GM18907 (cell line): ENCODE results near the gene PPCS.
A peak's percentile ranks its signal among the peaks of the same experiment; 100 is the strongest.
"Not testable (repeated sequence)": the region's sequence is repeated elsewhere in the genome, so short reads cannot be mapped to it uniquely, and the experiment has no call there.

Source experiments
- ATAC-seq: cut with Tn5 transposase; IDR thresholded peaks from one replicate; pipeline ENCODE4 v1.9.1; 2021; ENCODE audit warnings: mild to moderate bottlenecking, moderate library complexity; ENCODE audit not compliant: unreplicated experiment

Gene PPCS

GRCh38 chr1:42450061-42450460 is 6.3 kb upstream of the PPCS start:
- no peak for ATAC-seq

GRCh38 chr1:42453386-42453785 is 3.0 kb upstream of the PPCS start:
- no peak for ATAC-seq

DNA sequence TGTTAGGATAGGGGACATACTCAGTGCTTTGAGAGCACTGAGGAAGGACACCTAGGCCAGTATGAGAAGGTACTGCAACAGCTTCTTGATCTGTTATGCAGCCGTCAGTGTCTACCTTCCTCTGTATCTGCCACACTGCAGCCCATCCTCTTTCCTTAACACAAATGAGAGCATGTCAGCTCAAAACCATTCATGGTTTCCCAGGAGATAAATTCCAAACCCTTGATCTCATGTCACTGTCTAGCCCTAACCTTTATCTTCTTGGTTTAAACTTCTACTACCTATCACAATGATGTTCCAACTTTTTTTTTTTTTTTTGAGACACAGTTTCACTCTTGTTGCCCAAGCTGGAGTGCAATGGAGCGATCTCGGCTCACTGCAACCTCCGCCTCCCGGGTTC is 1.9 kb upstream of the PPCS start:
- no peak for ATAC-seq

GRCh38 chr1:42456754-42457089 is 379 bp downstream of the PPCS start:
- ATAC-seq = peak; percentile 67

DNA sequence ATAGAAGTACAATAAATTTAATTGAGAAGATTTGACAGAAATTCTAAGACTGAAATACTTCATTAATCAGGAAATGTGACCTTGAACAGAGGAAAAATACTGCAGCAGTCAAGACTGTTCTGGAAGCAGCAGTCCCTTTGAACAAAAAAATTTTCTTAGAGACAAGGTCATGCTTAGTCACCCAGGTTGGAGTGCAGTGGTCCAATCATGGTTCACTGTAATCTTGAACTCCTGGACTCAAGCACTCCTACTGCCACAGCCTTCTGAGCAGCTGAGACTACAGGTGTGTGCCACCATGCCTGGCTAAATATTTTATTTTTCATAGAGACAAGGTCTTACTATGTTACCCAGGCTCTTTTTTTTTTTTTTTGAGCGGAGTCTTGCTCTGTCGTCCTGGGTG is 4.9 kb downstream of the PPCS start:
- ATAC-seq = no peak

- peak; percentile 97 for ATAC-seq
These were observed 6.8 kb downstream of the PPCS start, which contains the start of gene CCDC30 for GRCh38 chr1:42462828-42463763. Gene CCDC30 (plus strand): TSS chr1:42463286. CDS start chr1:42480552, 17,266 bp downstream.

- ATAC-seq = no peak
These were observed 7.6 kb downstream of the PPCS start for GRCh38 chr1:42463921-42464320.

DNA sequence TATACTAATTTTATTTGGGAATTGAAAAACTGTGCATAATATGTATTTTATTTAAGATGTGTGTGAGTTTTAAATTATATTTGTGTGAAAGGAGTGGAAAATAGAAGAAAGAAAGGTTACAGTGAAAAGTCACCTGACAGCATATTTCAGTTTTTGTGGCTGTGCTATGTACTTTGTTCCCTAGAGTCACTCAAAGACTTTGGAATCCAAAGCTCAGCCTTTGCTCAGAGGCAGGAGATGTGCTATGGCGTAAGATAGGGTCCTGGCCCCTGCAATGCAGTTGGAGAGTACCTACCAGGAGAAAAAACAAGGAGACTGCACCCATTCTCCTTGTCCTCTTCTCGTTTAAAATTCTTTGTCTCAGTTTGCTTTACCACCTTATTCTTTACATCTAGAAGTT is 9.7 kb downstream of the PPCS start:
- ATAC-seq = no peak

DNA sequence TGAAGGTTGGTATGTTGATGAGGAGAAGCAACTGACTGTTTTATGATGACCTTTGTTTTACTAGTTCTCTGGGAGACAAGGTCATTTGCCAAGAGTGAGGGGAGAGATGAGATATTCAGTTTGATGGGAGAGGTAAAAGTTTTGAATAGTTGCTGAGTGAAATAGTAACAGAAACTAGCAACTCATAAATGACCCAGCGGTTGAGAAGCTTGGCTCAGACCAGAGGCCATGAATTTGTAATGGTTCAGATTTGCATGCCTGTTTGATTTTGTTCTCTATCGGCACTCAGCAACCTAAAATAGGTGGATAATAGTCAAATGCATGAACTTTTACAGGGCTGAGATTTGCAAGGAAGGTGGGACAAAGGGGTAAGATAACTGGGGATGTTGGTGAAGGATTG is 13.4 kb downstream of the PPCS start:
- no peak for ATAC-seq

DNA sequence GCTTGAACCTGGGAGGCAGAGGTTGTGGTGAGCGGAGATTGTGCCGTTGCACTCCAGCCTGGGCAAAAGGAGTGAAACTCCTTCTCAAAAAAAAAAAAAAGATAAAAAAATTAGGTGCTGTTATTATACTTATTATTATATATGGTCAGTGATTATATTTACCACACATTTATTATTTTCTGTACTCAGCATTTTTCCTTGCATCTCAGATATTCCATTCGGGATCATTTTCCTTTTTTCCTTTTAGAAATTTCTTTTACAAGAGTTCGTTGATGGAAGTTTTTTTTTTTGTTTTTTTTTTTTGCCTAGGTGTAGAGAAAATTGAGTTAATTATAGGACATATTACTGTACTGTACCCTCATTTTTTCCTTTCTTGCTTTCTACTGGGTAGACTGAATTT is 20.3 kb downstream of the PPCS start:
- no peak for ATAC-seq

- ATAC-seq = not testable (repeated sequence)
These were observed 21.0 kb downstream of the PPCS start for GRCh38 chr1:42477354-42477753.

DNA sequence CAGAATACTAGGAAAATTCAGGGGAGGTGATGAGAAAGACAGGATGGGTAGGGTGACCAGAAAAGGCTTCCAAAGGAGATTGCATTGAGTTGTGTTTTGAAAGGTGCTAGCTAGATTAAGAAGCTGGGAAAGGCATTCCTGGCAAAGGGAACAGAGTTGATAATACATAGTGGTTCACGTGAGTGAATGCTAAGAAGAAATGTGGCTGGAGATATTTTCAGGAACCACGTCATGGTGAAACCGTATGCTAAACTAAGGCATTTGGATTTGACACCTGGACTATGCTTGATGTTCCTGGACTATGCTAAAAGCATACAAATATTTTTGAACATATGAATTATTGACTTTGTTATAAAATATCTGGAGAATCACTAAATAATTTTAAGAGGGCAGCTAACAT is 21.4 kb downstream of the PPCS start:
- no peak for ATAC-seq

GRCh38 chr1:42479621-42480020 is 23.3 kb downstream of the PPCS start:
- ATAC-seq = no peak

- ATAC-seq = no peak
These were observed 24.6 kb downstream of the PPCS start for GRCh38 chr1:42480921-42481320.

DNA sequence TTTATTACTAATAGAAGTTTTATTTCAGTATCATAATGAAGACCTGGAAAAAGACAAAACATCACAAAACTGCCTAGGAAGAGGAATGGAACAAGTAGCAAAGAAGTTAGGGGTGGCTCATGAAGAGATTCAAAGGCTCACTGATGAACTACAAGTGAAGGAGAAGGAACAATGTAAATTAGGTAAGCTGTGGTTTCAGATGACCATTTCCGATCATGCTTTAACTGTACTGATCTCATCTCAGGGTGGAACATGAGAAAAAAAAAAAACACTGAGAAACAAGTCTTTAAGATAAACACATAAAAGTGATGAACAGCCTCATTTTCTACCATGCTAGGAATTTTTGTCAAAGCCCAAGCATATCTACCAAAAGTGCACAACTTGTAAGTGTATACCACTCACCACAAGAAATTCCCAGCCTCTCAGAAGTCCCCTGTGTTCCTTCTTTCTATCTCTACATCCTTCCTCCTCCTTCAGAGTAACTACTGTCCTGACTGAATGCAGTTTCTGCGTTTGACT is 26.4 kb downstream of the PPCS start:
- ATAC-seq = no peak

DNA sequence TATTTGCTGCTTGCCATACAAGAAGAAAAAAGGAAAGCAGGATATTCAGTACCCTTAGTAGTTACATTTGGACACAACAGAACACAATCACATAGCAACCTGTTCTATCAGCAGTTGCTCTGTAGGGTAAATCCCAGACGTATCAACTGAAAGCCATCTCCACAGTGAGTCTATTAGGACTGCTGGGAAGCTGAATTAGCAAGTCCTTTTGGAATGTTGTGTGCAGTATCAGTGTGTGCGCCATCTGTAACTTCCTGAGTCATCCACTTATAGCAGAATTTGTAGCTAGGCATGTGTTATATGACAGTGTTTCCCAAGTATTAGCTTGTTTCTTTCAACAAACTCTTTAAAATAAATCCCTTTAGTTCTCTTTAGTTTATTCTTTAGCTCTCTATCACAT is 28.0 kb downstream of the PPCS start:
- ATAC-seq = no peak

GRCh38 chr1:42490237-42490636 is 33.9 kb downstream of the PPCS start:
- ATAC-seq = no peak

DNA sequence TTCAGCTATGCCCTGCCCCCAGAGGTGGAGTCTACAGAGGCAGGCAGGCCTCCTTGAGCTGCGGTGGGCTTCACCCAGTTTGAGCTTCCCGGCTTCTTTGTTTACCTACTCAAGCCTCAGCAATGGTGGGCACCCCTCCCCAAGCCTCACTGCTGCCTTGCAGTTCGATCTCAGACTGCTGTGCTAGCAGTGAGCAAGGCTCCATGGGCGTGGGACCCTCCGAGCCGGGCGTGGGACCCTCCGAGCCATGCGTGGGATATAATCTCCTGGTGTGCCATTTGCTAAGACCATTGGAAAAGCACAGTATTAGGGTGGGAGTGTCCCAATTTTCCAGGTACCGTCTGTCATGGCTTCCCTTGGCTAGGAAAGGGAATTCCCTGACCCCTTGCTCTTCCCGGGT is 45.7 kb downstream of the PPCS start:
- not testable (repeated sequence) for ATAC-seq

DNA sequence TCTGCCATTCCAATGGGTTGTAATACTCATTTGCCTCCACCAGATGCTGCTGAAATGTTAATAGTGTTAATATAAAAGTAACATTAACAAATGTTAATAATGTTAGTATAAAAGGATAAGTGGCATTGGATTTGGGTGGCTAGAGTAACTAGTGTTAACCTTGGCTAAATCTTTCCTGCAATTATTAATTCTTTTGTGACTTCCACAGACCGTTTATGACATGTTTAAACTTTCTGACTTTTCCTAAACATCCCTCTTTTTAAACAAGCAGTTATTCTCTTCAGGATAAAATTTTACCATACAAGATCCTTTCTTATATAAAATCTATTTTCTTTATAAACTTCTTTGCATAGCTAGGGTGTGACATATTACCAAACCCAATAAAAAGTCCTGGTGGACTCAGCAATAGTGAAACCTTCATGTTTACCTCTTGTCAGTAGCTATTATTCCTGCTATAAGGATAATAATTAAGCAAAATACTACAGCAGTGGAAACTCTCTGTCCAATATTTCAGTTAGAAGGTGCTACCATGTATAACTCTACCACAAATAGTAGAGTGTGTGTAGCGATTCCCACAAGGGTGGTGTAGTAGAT is 48.3 kb downstream of the PPCS start:
- no peak for ATAC-seq

- ATAC-seq = no peak
These were observed 50.2 kb downstream of the PPCS start for GRCh38 chr1:42506576-42506975.
